OCI-LY1 (cell line): Measurements from ENCODE around the gene LRP5.

Experiments
- H2AFZ ChIP-seq: fragments of 200-600 bp; sonication (generic), shearing (Covaris generic); 2 replicates; pipeline ENCODE4 v1.6.0; 2014; ENCODE audit warnings: antibody characterized with exemption, mild to moderate bottlenecking, low read length
- H3F3A ChIP-seq: fragments of 200-600 bp; sonication (generic), shearing (Covaris generic); 2 replicates; pipeline ENCODE4 v1.6.0; 2014; ENCODE audit warnings: mild to moderate bottlenecking, antibody characterized with exemption, low read length, moderate library complexity; ENCODE audit not compliant: insufficient read depth
- H3K27ac ChIP-seq: fragments of 200-600 bp; sonication (generic); 2 replicates; pipeline ENCODE4 v1.5.1; 2014; ENCODE audit warnings: low read length, mixed run types, mild to moderate bottlenecking, low read depth; ENCODE audit not compliant: poor library complexity, severe bottlenecking
- H3K27me3 ChIP-seq: fragments of 200-600 bp; sonication (generic); 2 replicates; pipeline ENCODE4 v1.6.0; 2014; ENCODE audit warnings: antibody characterized with exemption, mild to moderate bottlenecking, low read length, moderate library complexity; ENCODE audit not compliant: insufficient read depth
- H3K36me3 ChIP-seq: fragments of 200-600 bp; sonication (generic); 2 replicates; pipeline ENCODE4 v1.6.1; 2014; ENCODE audit warnings: mild to moderate bottlenecking, antibody characterized with exemption, low read length, moderate library complexity, mixed read lengths; ENCODE audit not compliant: insufficient read depth
- H3K4me1 ChIP-seq: fragments of 200-600 bp; sonication (generic); 2 replicates; pipeline ENCODE4 v1.5.1; 2014; ENCODE audit warnings: mild to moderate bottlenecking, low read length, moderate library complexity; ENCODE audit not compliant: insufficient read depth, severe bottlenecking
- H3K4me2 ChIP-seq: fragments of 200-600 bp; sonication (generic), shearing (Covaris generic); 2 replicates; pipeline ENCODE4 v1.6.1; 2014; ENCODE audit warnings: low read length
- H3K4me3 ChIP-seq: fragments of 200-600 bp; sonication (generic); 2 replicates; pipeline ENCODE4 v1.5.1; 2014; ENCODE audit warnings: low read length, low read depth, mild to moderate bottlenecking, mixed read lengths; ENCODE audit not compliant: poor library complexity, severe bottlenecking
- H3K79me2 ChIP-seq: fragments of 200-600 bp; shearing (Covaris generic); 2 replicates; pipeline ENCODE4 v1.6.1; 2016; ENCODE audit warnings: mixed run types, low read length, mixed read lengths; ENCODE audit not compliant: insufficient read depth
- H3K9ac ChIP-seq: fragments of 200-600 bp; sonication (generic), shearing (Covaris generic); 2 replicates; pipeline ENCODE4 v1.6.1; 2014; ENCODE audit warnings: mild to moderate bottlenecking, low read length, mixed read lengths
- H3K9me2 ChIP-seq: fragments of 200-600 bp; sonication (generic), shearing (Covaris generic); 2 replicates; pipeline ENCODE4 v1.6.1; 2014; ENCODE audit warnings: low read depth, mild to moderate bottlenecking, low read length, mixed read lengths
- H3K9me3 ChIP-seq: fragments of 200-600 bp; shearing (Covaris generic); 2 replicates; pipeline ENCODE4 v1.6.1; 2014; ENCODE audit warnings: low read length, mixed read lengths
- H4K20me1 ChIP-seq: fragments of 200-600 bp; sonication (generic), shearing (Covaris generic); 2 replicates; pipeline ENCODE4 v1.6.0; 2016; ENCODE audit warnings: mild to moderate bottlenecking, low read length; ENCODE audit not compliant: insufficient read depth
- EZH2 ChIP-seq: fragments of 200-600 bp; sonication (generic), shearing (Covaris generic); IDR thresholded peaks from 2 replicates; pipeline ENCODE4 v1.8.0; 2017; ENCODE audit warnings: borderline replicate concordance, mixed run types, mild to moderate bottlenecking, antibody characterized with exemption, low read length, moderate library complexity, mixed read lengths
- TF ChIP-seq, protein P1 (sequence below): fragments of 200-600 bp; sonication (generic), shearing (Covaris generic); IDR thresholded peaks from 2 replicates; pipeline ENCODE4 v1.5.1; 2017; ENCODE audit warnings: mild to moderate bottlenecking, antibody characterized with exemption, low read length, moderate library complexity, mixed read lengths

LRP5 gene

DNA sequence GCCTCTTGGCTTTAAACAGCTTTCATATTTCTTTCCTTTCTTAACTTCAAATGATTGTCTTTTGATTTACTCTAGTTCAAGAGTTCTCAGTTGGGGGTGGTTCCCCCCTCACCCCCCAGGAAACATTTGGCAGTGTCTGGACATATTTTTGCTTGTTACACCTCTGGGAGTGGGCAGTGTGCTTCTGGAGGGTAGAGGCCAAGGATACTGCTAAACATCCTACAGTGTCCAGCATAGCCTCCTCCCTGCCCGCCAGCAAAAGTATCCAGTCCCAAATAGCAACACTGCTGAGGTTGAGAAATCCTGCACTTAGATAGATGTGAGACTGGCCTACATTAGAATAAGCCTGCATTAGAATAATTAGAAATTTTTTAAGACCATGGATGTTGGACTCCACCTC lies 151.3 kb downstream of the LRP5 start:
- Histone ChIP-seq H3K9me2 (no peaks in the 10 kb centered on the region), H3K4me1 (peaks cover 60% of the 10 kb centered on the region), H3K9me3 (no peaks in the 10 kb centered on the region), H3K27me3 (no peaks in the 10 kb centered on the region), H3K36me3 (peaks cover 26% of the 10 kb centered on the region; the same call in 1 of the 2 replicates), H3K27ac (no peak overlapping the region), H3K4me3 (no peak overlapping the region), H3K9ac (no peak overlapping the region), H3F3A (no peaks in the 10 kb centered on the region), H3K79me2 (peaks cover 77% of the 10 kb centered on the region), H4K20me1 (0 out of 2 replicates have a peak, but pooled peaks cover 3% of the 10 kb centered on the region), H2AFZ (no peak overlapping the region), H3K4me2 (peak overlapping the region; percentile 100)
- TF ChIP-seq EZH2: no peak
- TF ChIP-seq, protein P1, sequence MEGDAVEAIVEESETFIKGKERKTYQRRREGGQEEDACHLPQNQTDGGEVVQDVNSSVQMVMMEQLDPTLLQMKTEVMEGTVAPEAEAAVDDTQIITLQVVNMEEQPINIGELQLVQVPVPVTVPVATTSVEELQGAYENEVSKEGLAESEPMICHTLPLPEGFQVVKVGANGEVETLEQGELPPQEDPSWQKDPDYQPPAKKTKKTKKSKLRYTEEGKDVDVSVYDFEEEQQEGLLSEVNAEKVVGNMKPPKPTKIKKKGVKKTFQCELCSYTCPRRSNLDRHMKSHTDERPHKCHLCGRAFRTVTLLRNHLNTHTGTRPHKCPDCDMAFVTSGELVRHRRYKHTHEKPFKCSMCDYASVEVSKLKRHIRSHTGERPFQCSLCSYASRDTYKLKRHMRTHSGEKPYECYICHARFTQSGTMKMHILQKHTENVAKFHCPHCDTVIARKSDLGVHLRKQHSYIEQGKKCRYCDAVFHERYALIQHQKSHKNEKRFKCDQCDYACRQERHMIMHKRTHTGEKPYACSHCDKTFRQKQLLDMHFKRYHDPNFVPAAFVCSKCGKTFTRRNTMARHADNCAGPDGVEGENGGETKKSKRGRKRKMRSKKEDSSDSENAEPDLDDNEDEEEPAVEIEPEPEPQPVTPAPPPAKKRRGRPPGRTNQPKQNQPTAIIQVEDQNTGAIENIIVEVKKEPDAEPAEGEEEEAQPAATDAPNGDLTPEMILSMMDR: no peak

DNA sequence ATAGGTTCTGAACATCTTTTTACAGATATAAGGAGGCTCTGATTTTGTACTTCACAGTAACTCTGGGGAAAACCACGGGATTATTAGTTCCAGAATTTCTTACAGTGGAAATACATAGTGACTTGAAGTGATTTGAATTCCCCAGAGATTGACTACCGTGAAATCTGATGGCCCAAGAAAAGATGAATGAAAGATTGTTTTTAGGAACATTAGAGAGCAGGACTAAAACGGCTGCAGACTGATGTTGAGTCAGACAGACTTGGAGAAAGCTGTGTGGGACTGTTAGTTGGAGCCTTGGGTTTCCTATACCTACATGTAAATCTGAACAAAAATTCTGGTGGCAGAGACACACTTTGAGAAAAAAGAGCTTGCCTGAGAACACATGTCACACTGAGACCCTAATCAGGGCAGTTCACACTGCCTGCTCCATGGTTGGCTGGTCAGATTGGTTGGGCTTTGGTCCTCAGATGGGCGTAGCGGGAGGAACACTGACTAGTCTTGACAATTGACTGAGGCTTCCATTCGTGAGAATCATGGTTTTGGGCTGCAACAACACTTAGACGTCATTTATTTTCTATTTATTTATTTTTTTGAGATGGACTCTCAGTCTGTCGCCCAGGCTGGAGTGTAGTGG lies 154.9 kb downstream of the LRP5 start:
- TF ChIP-seq, protein P1: no peak
- no peak for TF ChIP-seq EZH2
- Histone ChIP-seq H3K9me2 (no peaks in the 10 kb centered on the region), H3K27ac (no peak overlapping the region), H4K20me1 (0 out of 2 replicates have a peak, but pooled peaks cover under 1% of the 10 kb centered on the region), H3K9ac (no peak overlapping the region), H3K4me2 (peak overlapping the region; percentile 27; the same call in 1 of the 2 replicates), H3F3A (no peaks in the 10 kb centered on the region), H3K9me3 (no peaks in the 10 kb centered on the region; the same call in 1 of the 2 replicates), H2AFZ (no peak overlapping the region), H3K79me2 (peaks cover 99% of the 10 kb centered on the region), H3K4me1 (peaks cover 52% of the 10 kb centered on the region), H3K36me3 (peaks cover 48% of the 10 kb centered on the region), H3K4me3 (no peak overlapping the region), H3K27me3 (no peaks in the 10 kb centered on the region)

DNA sequence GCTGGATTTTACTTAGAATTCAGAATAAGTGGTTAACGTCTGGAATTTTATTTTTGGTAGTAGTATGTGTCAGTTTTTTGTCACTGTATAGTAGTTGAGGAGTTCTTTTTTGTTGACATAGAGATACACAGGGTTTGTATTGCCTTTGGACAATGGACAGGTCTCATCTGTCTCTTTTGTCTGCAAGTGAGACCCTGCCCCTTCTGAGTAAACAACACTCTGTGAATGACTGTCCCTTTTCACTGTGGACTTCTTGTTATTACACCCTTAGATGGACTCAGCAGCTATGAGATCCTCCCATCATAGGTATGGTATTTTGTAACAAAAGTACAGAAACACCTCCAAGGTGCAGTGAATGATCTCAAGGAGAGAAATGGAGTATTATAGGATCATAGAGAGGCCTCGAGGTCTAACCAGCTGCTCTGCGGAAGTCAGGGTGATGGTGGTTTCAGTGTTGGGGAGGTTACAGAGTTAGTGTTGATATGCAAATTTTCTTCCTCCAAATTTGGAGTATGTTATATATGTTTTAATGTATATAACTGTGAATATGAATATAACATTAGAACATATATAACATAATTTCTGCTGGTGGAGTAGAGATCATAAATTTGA lies 155.9 kb downstream of the LRP5 start:
- Histone ChIP-seq H3K4me1 (peaks cover 42% of the 10 kb centered on the region), H3K4me2 (peak overlapping the region; percentile 0; the same call in 1 of the 2 replicates), H3K9me3 (peaks cover 6% of the 10 kb centered on the region; the same call in 1 of the 2 replicates), H4K20me1 (peaks cover 5% of the 10 kb centered on the region; the same call in 1 of the 2 replicates), H3K4me3 (no peak overlapping the region), H3K9ac (no peak overlapping the region), H3K79me2 (peaks cover 99% of the 10 kb centered on the region), H3K27me3 (no peaks in the 10 kb centered on the region), H3F3A (no peaks in the 10 kb centered on the region), H3K27ac (no peak overlapping the region), H2AFZ (no peak overlapping the region), H3K9me2 (no peaks in the 10 kb centered on the region), H3K36me3 (peaks cover 51% of the 10 kb centered on the region)
- TF ChIP-seq EZH2: no peak
- TF ChIP-seq, protein P1: no peak
